Kidney (tissue), 14 donors: ENCODE measurements around the gene FAM13A. TPM values are rescaled to one million over a fixed set of nuclear protein-coding genes. Genes with fewer than 3 reads are reported as not detected.

Experiments
- DNase-seq, 5 donors: peaks; one replicate each; pipeline ENCODE4 v3.0.0-alpha.2; 2013 to 2020
- FAIRE-seq: peaks from 2 replicates; lab custom pipeline; 2012; peaks lifted over from hg19 to GRCh38; lab: Jason Lieb, UNC
- H3K27ac ChIP-seq, 2 donors: one replicate each; pipeline ENCODE4 v1.7.0; 2013; ENCODE audit warnings: low read depth in 2 of 2, low read length in 2 of 2, inconsistent platforms in 1 of 2
- H3K27me3 ChIP-seq: one replicate; pipeline ENCODE4 v1.7.1; 2013; ENCODE audit warnings: low read length, inconsistent platforms; ENCODE audit not compliant: control insufficient read depth, insufficient read depth
- H3K36me3 ChIP-seq, 3 donors: one replicate each; pipeline versions ENCODE4 v1.7.0 to v1.7.1; 2013; ENCODE audit warnings: low read length in 3 of 3, control low read depth in 1 of 3, inconsistent platforms in 1 of 3; ENCODE audit not compliant: insufficient read depth in 3 of 3, control insufficient read depth in 2 of 3
- H3K4me1 ChIP-seq, 3 donors: one replicate each; pipeline versions ENCODE4 v1.7.0 to v1.7.1; 2013; ENCODE audit warnings: low read length in 3 of 3, inconsistent platforms in 1 of 3, low read depth in 1 of 3; ENCODE audit not compliant: control insufficient read depth in 2 of 3, insufficient read depth in 2 of 3
- H3K4me3 ChIP-seq, 3 donors: one replicate each; pipeline versions ENCODE4 v1.7.0 to v1.8.1; 2013; ENCODE audit warnings: low read length in 3 of 3, control low read depth in 1 of 3, inconsistent platforms in 1 of 3
- H3K9ac ChIP-seq, 3 donors: one replicate each; pipeline versions ENCODE4 v1.7.0 to v1.7.1; 2013; ENCODE audit warnings: low read length in 3 of 3, control low read depth in 1 of 3, inconsistent platforms in 1 of 3
- H3K9me3 ChIP-seq, 3 donors: one replicate each; pipeline versions ENCODE4 v1.7.0 to v1.7.1; 2013; ENCODE audit warnings: low read length in 3 of 3, control low read depth in 1 of 3, inconsistent platforms in 1 of 3; ENCODE audit not compliant: control insufficient read depth in 2 of 3, insufficient read depth in 1 of 3
- intact Hi-C: fragments of 100-400 bp; cut with DNase I; formaldehyde crosslinking; loops from one replicate; pipeline ENCODE4 v1.11.1; 2022
- polyA plus RNA-seq: library from polyadenylated mRNA; stranded (reverse); fragments of 350-450 nt; fragmentation: Illumina TruSeq; extraction: RNeasy Lipid Tissue Mini Kit (QIAGEN cat#74804); gene quantifications from one replicate; pipeline ENCODE4 v1.2.3, GENCODE V29; 2014; ENCODE audit warnings: low read depth, low replicate concordance; ENCODE audit not compliant: insufficient read depth
- total RNA-seq: library from RNA; stranded (reverse); fragmentation: NEBNext Ultra II Directional; extraction: Animal tissue kit (Norgen Biotek cat#: 25700); gene quantifications from one replicate; pipeline ENCODE4 v1.2.1, GENCODE V29; 2021
- TF ChIP-seq, protein P1 (sequence below): IDR thresholded peaks from 3 replicates; pipeline ENCODE4 v1.5.1; 2012; ENCODE audit warnings: mild to moderate bottlenecking, moderate library complexity, borderline replicate concordance; ENCODE audit not compliant: insufficient read depth; ENCODE audit errors: extremely low read depth
- donor health status: control.
- donor health status: control.
- donor health status: control.
- donor health status: control.
- donor health status: control.
- donor health status: DM: yes; HTN: yes; CAD: no.
- donor health status: Normal renal cell carcinoma (clear cell type).

Gene FAM13A
- total and polyA plus RNA-seq, 2 donors from 2014 or later: 12.9 to 48.3 TPM

DNA sequence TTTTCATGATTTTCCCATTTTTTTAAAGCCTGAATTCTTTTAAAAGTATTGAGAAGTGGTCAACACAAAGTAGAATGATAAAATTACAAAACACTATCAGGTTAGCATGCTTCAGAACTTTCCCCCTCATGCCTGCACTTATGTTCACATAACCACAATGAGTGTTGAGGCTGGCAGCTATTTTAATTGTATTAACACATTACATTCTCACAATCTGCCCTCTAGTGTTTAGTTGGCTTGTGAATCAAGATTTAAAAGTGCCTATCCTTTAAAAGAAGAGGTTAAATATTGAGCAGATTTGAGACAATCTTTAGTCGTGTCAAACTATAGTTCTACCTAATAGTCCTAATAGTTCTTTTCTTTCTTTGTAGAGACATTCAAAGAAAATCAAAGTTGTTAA lies 265.7 kb downstream of the FAM13A start:
- DNase-seq: peak in 1 of 5 donors; percentile 28
- H3K4me3 ChIP-seq: no peak overlapping the region
- no peak overlapping the region for H3K27ac ChIP-seq
- no peaks in the 10 kb centered on the region for H3K27me3 ChIP-seq
- peak; percentile 30 for FAIRE-seq
- peaks cover 0 to 12% (median 6%) of the 10 kb centered on the region in 3 donors for H3K36me3 ChIP-seq
- H3K9me3 ChIP-seq: no peaks in the 10 kb centered on the region
- H3K9ac ChIP-seq: no peak overlapping the region
- TF ChIP-seq, protein P1, sequence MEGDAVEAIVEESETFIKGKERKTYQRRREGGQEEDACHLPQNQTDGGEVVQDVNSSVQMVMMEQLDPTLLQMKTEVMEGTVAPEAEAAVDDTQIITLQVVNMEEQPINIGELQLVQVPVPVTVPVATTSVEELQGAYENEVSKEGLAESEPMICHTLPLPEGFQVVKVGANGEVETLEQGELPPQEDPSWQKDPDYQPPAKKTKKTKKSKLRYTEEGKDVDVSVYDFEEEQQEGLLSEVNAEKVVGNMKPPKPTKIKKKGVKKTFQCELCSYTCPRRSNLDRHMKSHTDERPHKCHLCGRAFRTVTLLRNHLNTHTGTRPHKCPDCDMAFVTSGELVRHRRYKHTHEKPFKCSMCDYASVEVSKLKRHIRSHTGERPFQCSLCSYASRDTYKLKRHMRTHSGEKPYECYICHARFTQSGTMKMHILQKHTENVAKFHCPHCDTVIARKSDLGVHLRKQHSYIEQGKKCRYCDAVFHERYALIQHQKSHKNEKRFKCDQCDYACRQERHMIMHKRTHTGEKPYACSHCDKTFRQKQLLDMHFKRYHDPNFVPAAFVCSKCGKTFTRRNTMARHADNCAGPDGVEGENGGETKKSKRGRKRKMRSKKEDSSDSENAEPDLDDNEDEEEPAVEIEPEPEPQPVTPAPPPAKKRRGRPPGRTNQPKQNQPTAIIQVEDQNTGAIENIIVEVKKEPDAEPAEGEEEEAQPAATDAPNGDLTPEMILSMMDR: peak; percentile 30
- H3K4me1 ChIP-seq: peaks cover 0 to 4% (median 2%) of the 10 kb centered on the region in 3 donors
- intact Hi-C loops: no loop called here

GRCh38 chr4:88788895-88789294 lies 268.1 kb downstream of the FAM13A start:
- DNase-seq (no peak), FAIRE-seq (peak; percentile 66)
- intact Hi-C loops: no loop called here
- peaks cover 0 to 21% (median 12%) of the 10 kb centered on the region in 3 donors for H3K36me3 ChIP-seq
- TF ChIP-seq, protein P1: no peak
- no peak overlapping the region for H3K4me3 ChIP-seq
- H3K9ac ChIP-seq: no peak overlapping the region
- H3K27ac ChIP-seq: no peak overlapping the region
- H3K4me1 ChIP-seq: peaks cover 0 to 4% (median 2%) of the 10 kb centered on the region in 3 donors
- no peaks in the 10 kb centered on the region for H3K27me3 ChIP-seq
- H3K9me3 ChIP-seq: no peaks in the 10 kb centered on the region

GRCh38 chr4:88788424-88788823 lies 268.6 kb downstream of the FAM13A start:
- H3K27me3 ChIP-seq: no peaks in the 10 kb centered on the region
- DNase-seq (no peak), FAIRE-seq (no peak)
- no peak overlapping the region for H3K27ac ChIP-seq
- H3K4me3 ChIP-seq: no peak overlapping the region
- H3K9me3 ChIP-seq: no peaks in the 10 kb centered on the region
- no peak overlapping the region for H3K9ac ChIP-seq
- H3K4me1 ChIP-seq: peaks cover 0 to 4% (median 2%) of the 10 kb centered on the region in 3 donors
- intact Hi-C loops: no loop called here
- peaks cover 0 to 21% (median 15%) of the 10 kb centered on the region in 3 donors for H3K36me3 ChIP-seq
- TF ChIP-seq, protein P1: no peak

DNA sequence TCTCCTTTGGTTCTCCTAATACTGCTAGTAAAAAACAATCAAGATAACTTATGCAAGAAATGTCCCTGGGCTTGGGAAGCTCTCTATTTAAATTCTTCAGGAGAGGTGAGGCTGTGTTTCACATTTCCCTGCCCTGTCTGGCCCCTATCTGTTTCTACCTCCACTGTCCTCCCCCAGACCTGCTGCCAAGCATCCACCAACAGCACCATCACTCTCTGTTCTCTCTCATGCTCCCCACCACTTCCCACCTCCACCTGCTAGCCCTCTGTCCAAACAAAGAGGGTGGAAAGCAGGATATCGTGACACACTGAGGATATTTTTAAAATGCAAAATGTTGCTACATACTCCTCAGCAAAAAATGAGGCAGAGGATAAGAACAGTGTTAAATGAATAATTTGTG lies 271.0 kb downstream of the FAM13A start:
- Histone ChIP-seq H3K9me3 (no peaks in the 10 kb centered on the region), H3K4me3 (no peak overlapping the region), H3K36me3 (peaks cover 0 to 21% (median 15%) of the 10 kb centered on the region in 3 donors), H3K27ac (no peak overlapping the region), H3K27me3 (no peaks in the 10 kb centered on the region), H3K4me1 (no peaks in the 10 kb centered on the region), H3K9ac (no peak overlapping the region)
- DNase-seq (no peak), FAIRE-seq (no peak)
- TF ChIP-seq, protein P1: no peak
- intact Hi-C loops: no loop called here
